Thoracic aorta (tissue), 2 donors: ENCODE measurements around the gene CCDC27. TPM values are rescaled to one million over a fixed set of nuclear protein-coding genes. Genes with fewer than 3 reads are reported as not detected.

Experiments used
- ATAC-seq: fragments of 150-250 bp; one replicate; pipeline ENCODE4 v1.8.0; 2017; ENCODE audit warnings: low read depth; ENCODE audit not compliant: insufficient number of reproducible peaks, low FRiP score
- DNase-seq: peaks from one replicate; pipeline ENCODE4 v3.0.0-alpha.2; 2020; ENCODE audit warnings: low spot score
- H3K27ac ChIP-seq, 2 donors: fragments of 200-600 bp; sonication (generic); 1 replicate in 1 of 2; 2 replicates in 1 of 2; pipeline ENCODE4 v1.5.1; 2016; ENCODE audit warnings: mild to moderate bottlenecking in 2 of 2, moderate library complexity in 2 of 2
- H3K27me3 ChIP-seq: fragments of 200-600 bp; sonication (generic); replicated peaks from 2 replicates; pipeline ENCODE4 v1.6.0; 2016; ENCODE audit warnings: mild to moderate bottlenecking; ENCODE audit not compliant: insufficient read depth
- H3K36me3 ChIP-seq: fragments of 200-600 bp; sonication (generic); one replicate; pipeline ENCODE4 v1.5.1; 2016
- H3K4me1 ChIP-seq, 2 donors: fragments of 200-600 bp; sonication (generic); 1 replicate in 1 of 2; 2 replicates in 1 of 2; pipeline versions ENCODE4 v1.5.1 to v1.6.0; 2016; ENCODE audit warnings: low read depth in 2 of 2, mild to moderate bottlenecking in 1 of 2; ENCODE audit not compliant: control insufficient read depth in 1 of 2
- H3K4me3 ChIP-seq: fragments of 200-600 bp; sonication (generic); 2 replicates; pipeline ENCODE4 v1.5.1; 2016; ENCODE audit warnings: mild to moderate bottlenecking
- H3K9me3 ChIP-seq: fragments of 200-600 bp; sonication (generic); 2 replicates; pipeline ENCODE4 v1.5.1; 2016
- total RNA-seq, 2 donors: library from RNA; depleted of rRNA; stranded (reverse); fragments of >200 nt; gene quantifications; one replicate each; pipeline versions ENCODE4 v1.1.0 to v1.2.3, GENCODE V29; 2016
- TF ChIP-seq, protein P1 (sequence below): fragments of 200-600 bp; sonication (generic); IDR thresholded peaks from one replicate; pipeline ENCODE4 v1.5.1; 2019; ENCODE audit warnings: antibody characterized with exemption

CCDC27 gene
- not detected for total RNA-seq

GRCh38 chr1:3752400-3752945 lies at the start of gene CCDC27:
CCDC27 (plus strand) TSS chr1:3752450; CDS start chr1:3752482, 32 bp downstream.
- H3K27me3 ChIP-seq = no peaks in the 10 kb centered on the region
- H3K27ac ChIP-seq = no peak within 1 kb of the TSS
- ATAC-seq (no peak), DNase-seq (no peak)
- no peaks in the 10 kb centered on the region for H3K36me3 ChIP-seq
- no peak within 1 kb of the TSS for H3K4me3 ChIP-seq
- H3K4me1 ChIP-seq = peaks cover 5% of the 10 kb centered on the region in 2 donors
- no peaks in the 10 kb centered on the region for H3K9me3 ChIP-seq
- TF ChIP-seq, protein P1, sequence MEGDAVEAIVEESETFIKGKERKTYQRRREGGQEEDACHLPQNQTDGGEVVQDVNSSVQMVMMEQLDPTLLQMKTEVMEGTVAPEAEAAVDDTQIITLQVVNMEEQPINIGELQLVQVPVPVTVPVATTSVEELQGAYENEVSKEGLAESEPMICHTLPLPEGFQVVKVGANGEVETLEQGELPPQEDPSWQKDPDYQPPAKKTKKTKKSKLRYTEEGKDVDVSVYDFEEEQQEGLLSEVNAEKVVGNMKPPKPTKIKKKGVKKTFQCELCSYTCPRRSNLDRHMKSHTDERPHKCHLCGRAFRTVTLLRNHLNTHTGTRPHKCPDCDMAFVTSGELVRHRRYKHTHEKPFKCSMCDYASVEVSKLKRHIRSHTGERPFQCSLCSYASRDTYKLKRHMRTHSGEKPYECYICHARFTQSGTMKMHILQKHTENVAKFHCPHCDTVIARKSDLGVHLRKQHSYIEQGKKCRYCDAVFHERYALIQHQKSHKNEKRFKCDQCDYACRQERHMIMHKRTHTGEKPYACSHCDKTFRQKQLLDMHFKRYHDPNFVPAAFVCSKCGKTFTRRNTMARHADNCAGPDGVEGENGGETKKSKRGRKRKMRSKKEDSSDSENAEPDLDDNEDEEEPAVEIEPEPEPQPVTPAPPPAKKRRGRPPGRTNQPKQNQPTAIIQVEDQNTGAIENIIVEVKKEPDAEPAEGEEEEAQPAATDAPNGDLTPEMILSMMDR = no peak

DNA sequence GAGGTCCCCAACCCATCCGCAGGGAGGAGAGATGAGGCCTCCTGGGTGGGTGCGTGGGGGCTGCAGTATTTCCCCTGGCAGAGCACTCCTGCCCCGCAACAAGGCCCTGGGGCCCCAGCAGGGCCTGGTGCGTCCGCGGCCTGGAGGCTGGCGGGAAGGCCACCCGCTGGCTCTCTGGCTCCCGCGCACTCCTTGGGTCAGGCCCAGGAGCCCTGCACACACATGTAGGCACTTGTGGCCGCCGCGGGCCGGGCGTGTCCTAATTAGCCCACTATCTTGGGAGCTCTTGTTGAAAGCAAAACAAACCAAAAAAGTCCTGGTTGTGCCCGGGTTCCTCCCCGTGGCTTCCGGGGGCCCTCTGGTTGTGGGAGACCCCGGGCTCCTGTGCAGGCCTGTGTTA lies 49.7 kb upstream of the CCDC27 start:
- no peaks in the 10 kb centered on the region for H3K36me3 ChIP-seq
- ATAC-seq = no peak
- H3K27me3 ChIP-seq = no peaks in the 10 kb centered on the region
- H3K4me3 ChIP-seq = no peak overlapping the region
- H3K4me1 ChIP-seq = no peaks in the 10 kb centered on the region
- TF ChIP-seq, protein P1 = no peak
- H3K27ac ChIP-seq = no peak overlapping the region
- H3K9me3 ChIP-seq = no peaks in the 10 kb centered on the region
- DNase-seq = no peak

- H3K4me3 ChIP-seq = no peak overlapping the region
- no peaks in the 10 kb centered on the region for H3K27me3 ChIP-seq
- TF ChIP-seq, protein P1 = no peak
- H3K4me1 ChIP-seq = no peaks in the 10 kb centered on the region
- DNase-seq (no peak), ATAC-seq (no peak)
- H3K27ac ChIP-seq = no peak overlapping the region
- no peaks in the 10 kb centered on the region for H3K9me3 ChIP-seq
- no peaks in the 10 kb centered on the region for H3K36me3 ChIP-seq
Measured at GRCh38 chr1:3702990-3703728, 49.1 kb upstream of the CCDC27 start.

DNA sequence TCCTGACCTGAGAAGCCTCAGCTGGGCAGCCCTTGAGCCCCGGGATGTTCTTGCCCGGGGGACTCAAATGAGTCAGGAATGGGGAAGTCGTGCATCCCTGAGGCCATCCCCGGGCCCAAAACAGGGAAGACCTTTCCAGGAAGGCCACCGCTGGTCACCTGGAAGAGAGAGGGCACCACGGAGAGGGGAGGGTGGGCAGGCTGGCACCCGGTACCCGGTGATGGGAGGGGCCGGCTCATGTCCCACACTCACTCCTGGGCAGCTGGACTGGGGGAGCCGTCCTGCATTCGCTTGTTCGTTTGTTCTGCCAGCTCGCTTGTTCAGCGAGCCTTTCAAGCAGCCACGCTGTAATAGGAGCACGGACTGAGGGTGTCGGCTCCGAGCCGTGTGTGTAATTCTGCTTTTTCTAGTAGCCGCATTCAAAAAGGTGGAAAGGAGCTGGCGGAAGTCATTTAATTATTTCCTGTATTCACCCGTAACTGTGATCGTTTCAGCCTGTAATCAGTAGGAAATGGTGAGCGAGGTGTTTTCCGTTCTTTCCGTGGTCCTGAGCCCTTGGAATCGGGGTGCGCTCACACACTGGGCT lies 48.4 kb upstream of the CCDC27 start:
- Histone ChIP-seq H3K9me3 (no peaks in the 10 kb centered on the region), H3K27me3 (no peaks in the 10 kb centered on the region), H3K27ac (no peak overlapping the region)

More for the DNA sequence above, 48.4 kb upstream of the CCDC27 start:
- H3K4me3 ChIP-seq = no peak overlapping the region
- no peaks in the 10 kb centered on the region for H3K4me1 ChIP-seq
- DNase-seq = no peak
- TF ChIP-seq, protein P1 = no peak
- no peaks in the 10 kb centered on the region for H3K36me3 ChIP-seq
- no peak for ATAC-seq
